Lung (tissue), 12 donors: ENCODE data around the gene AKT1. TPM values are rescaled to one million over a fixed set of nuclear protein-coding genes. Genes with fewer than 3 reads are reported as not detected.

Experiments used
- ATAC-seq: fragments of 200-7000 bp; cut with Tn5 transposase; one replicate; pipeline ENCODE4 v1.9.1; 2020; ENCODE audit warnings: moderate number of reproducible peaks; ENCODE audit not compliant: insufficient read depth, low FRiP score
- DNase-seq, 3 donors: peaks; one replicate each; pipeline ENCODE4 v3.0.0-alpha.2; 2013 to 2017
- H3K27ac ChIP-seq, 2 donors: one replicate each; pipeline ENCODE4 v1.5.1; 2013; ENCODE audit warnings: mild to moderate bottlenecking in 2 of 2, moderate library complexity in 2 of 2, control low read depth in 1 of 2, inconsistent platforms in 1 of 2, low read depth in 1 of 2, low read length in 1 of 2
- H3K27me3 ChIP-seq, 3 donors: one replicate each; pipeline ENCODE4 v1.5.1; 2013; ENCODE audit warnings: low read length in 2 of 3; ENCODE audit not compliant: control insufficient read depth in 3 of 3, insufficient read depth in 3 of 3
- H3K36me3 ChIP-seq, 4 donors: one replicate each; pipeline ENCODE4 v1.5.1; 2013; ENCODE audit warnings: low read length in 4 of 4, mild to moderate bottlenecking in 1 of 4, moderate library complexity in 1 of 4; ENCODE audit not compliant: control insufficient read depth in 4 of 4, insufficient read depth in 4 of 4
- H3K4me1 ChIP-seq, 5 donors: one replicate each; pipeline ENCODE4 v1.5.1; 2013; ENCODE audit warnings: low read length in 5 of 5, mild to moderate bottlenecking in 2 of 5, moderate library complexity in 1 of 5; ENCODE audit not compliant: control insufficient read depth in 5 of 5, insufficient read depth in 5 of 5
- H3K4me3 ChIP-seq: one replicate; pipeline ENCODE4 v1.5.1; 2013; ENCODE audit warnings: mild to moderate bottlenecking, control low read depth, moderate library complexity
- H3K9ac ChIP-seq, 2 donors: one replicate each; pipeline ENCODE4 v1.5.1; 2013; ENCODE audit warnings: low read length in 2 of 2, control low read depth in 1 of 2; ENCODE audit not compliant: insufficient read depth in 1 of 2
- H3K9me3 ChIP-seq, 4 donors: one replicate each; pipeline ENCODE4 v1.5.1; 2013; ENCODE audit warnings: low read length in 3 of 4, mild to moderate bottlenecking in 1 of 4, moderate library complexity in 1 of 4; ENCODE audit not compliant: control insufficient read depth in 4 of 4, insufficient read depth in 3 of 4
- CTCF ChIP-seq: IDR thresholded peaks from 2 replicates; pipeline ENCODE4 v1.5.1; 2012; ENCODE audit warnings: mild to moderate bottlenecking; ENCODE audit errors: control extremely low read depth, extremely low read depth
- WGBS, 2 donors: extraction: QIAGEN DNeasy Blood & Tissue Kit; methylation state at CpG; one replicate each; pipeline ENCODE4 v1.1.7; 2013; 5-methylcytosine and 5-hydroxymethylcytosine counted together
- polyA plus RNA-seq, 2 donors: library from polyadenylated mRNA; stranded (reverse); fragments of 200-250 nt; gene quantifications; one replicate each; pipeline ENCODE4 v1.2.1, GENCODE V29; 2013
- total RNA-seq, 2 donors: library from RNA; depleted of rRNA in 1 of 2; stranded (reverse); fragments of >200 nt in 1 of 2; gene quantifications; one replicate each; pipeline ENCODE4 v1.2.1, GENCODE V29; 2014 to 2021
- donor health status: control.
- donor health status: control.
- donor health status: Bipolar disorder and iron deficiency.
- donor health status: healthy.
- donor health status: DM: yes; HTN: yes; CAD: no.

AKT1 gene
- total and polyA plus RNA-seq, 4 donors, result 142 to 224 (median 160) TPM

GRCh38 chr14:104798300-104799243 is 3.0 kb upstream of the AKT1 start:
- ATAC-seq (no peak), DNase-seq (no peak)
- H3K9me3 ChIP-seq, result no peaks in the 10 kb centered on the region
- H3K36me3 ChIP-seq, result no peaks in the 10 kb centered on the region
- TF ChIP-seq CTCF, result no peak
- H3K4me1 ChIP-seq, result peaks cover 11 to 45% (median 33%) of the 10 kb centered on the region in 5 donors
- H3K9ac ChIP-seq, result no peak overlapping the region
- WGBS, 2 donors, result 71 to 87% methylated on average over 16 of the region's 16 CpGs
- no peaks in the 10 kb centered on the region for H3K27me3 ChIP-seq
- no peak overlapping the region for H3K4me3 ChIP-seq
- H3K27ac ChIP-seq, result peak overlapping the region in 1 of 2 donors; percentile 96

GRCh38 chr14:104797115-104798044 is 1.8 kb upstream of the AKT1 start:
- no peak overlapping the region for H3K9ac ChIP-seq
- no peak for TF ChIP-seq CTCF
- H3K9me3 ChIP-seq, result no peaks in the 10 kb centered on the region
- no peaks in the 10 kb centered on the region for H3K36me3 ChIP-seq
- no peaks in the 10 kb centered on the region for H3K27me3 ChIP-seq
- no peak overlapping the region for H3K4me3 ChIP-seq
- H3K4me1 ChIP-seq, result peaks cover 17 to 52% (median 44%) of the 10 kb centered on the region in 5 donors
- peak overlapping the region in 1 of 2 donors; percentile 38 for H3K27ac ChIP-seq
- WGBS, 2 donors, result 43 to 48% methylated on average over 18 of the region's 18 CpGs
- ATAC-seq (no peak), DNase-seq (peak in 1 of 3 donors; percentile 43)

DNA sequence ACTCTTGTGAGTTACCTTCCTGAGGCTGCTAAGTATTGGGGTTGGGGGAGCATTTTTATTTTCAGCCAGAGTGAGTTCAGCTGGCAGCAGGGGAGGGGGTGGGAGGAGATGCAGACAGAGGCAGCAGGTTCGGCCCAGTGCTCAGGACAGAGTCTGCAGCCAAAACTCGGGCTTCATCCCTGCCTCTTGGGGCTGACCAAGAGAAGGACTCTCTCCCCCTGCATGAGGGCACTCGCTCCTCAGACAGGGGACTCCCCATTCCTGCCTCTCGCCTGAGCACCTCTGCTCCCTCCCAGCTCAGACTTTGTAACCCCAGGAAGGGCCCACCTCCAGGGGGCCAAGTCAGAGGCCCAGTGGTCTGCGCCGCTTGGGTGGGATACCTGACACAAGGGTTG is 1.1 kb upstream of the AKT1 start:
- no peak overlapping the region for H3K4me3 ChIP-seq
- peaks cover 0 to 3% (median under 1%) of the 10 kb centered on the region in 4 donors for H3K36me3 ChIP-seq
- H3K9ac ChIP-seq, result no peak overlapping the region
- H3K4me1 ChIP-seq, result peaks cover 17 to 50% (median 44%) of the 10 kb centered on the region in 5 donors
- H3K27me3 ChIP-seq, result no peaks in the 10 kb centered on the region
- no peak for TF ChIP-seq CTCF
- DNase-seq (no peak), ATAC-seq (no peak)
- no peaks in the 10 kb centered on the region for H3K9me3 ChIP-seq
- peak overlapping the region in 1 of 2 donors; percentile 38 for H3K27ac ChIP-seq
- 77 to 84% methylated on average over 5 to 6 of the region's 6 CpGs for WGBS, 2 donors
